ENCODE data around the gene MUCL3.

MUCL3 gene

GRCh38 chr6:30940361-30940986, at the start of gene MUCL3:
Gene MUCL3, plus strand, starts transcription at chr6:30940973. Its CDS starts 27 bp downstream, at chr6:30941000.
- TF ChIP-seq MAX (IDR thresholded peaks at IDR 0.05), result no peak

- TF ChIP-seq USF1 (IDR thresholded peaks at IDR 0.05) (no peak), NFIC (IDR thresholded peaks at IDR 0.05) (no peak), RAD21 (IDR thresholded peaks at IDR 0.05; ENCODE audit: low read depth) (no peak), TCF12 (IDR thresholded peaks at IDR 0.05; ENCODE audit: low read depth) (no peak)
Observed at GRCh38 chr6:30891450-30891723, 49.4 kb upstream of the MUCL3 start.

GRCh38 chr6:30891816-30892538, 48.8 kb upstream of the MUCL3 start:
- TF ChIP-seq MAX (IDR thresholded peaks at IDR 0.05), result no peak
- TF ChIP-seq YY1 (IDR thresholded peaks at IDR 0.05; ENCODE audit: low read depth), result no peak
- no peak for TF ChIP-seq TAF1 (IDR thresholded peaks at IDR 0.05; ENCODE audit: low read depth)
- TF ChIP-seq USF1 (IDR thresholded peaks at IDR 0.05), result no peak
- no peak for TF ChIP-seq FOXM1 (IDR thresholded peaks at IDR 0.05; ENCODE audit: borderline replicate concordance, low read depth)
- no peak for TF ChIP-seq CREB1 (IDR thresholded peaks at IDR 0.05; ENCODE audit: low read depth)
- TF ChIP-seq TCF12 (IDR thresholded peaks at IDR 0.05; ENCODE audit: low read depth), result no peak
- no peak for TF ChIP-seq REST (IDR thresholded peaks at IDR 0.05; ENCODE audit: low read depth)
- TF ChIP-seq EP300 (IDR thresholded peaks at IDR 0.05; ENCODE audit: borderline replicate concordance), result no peak
- no peak for TF ChIP-seq CEBPB (IDR thresholded peaks at IDR 0.05)
- no peak for TF ChIP-seq EGR1 (IDR thresholded peaks at IDR 0.05)
- no peak for TF ChIP-seq RAD21 (IDR thresholded peaks at IDR 0.05; ENCODE audit: low read depth)
- no peak for TF ChIP-seq TEAD4 (IDR thresholded peaks at IDR 0.05)
- no peak for TF ChIP-seq ZBTB7A (IDR thresholded peaks at IDR 0.05; ENCODE audit: low read depth)
- TF ChIP-seq NFIC (IDR thresholded peaks at IDR 0.05), result no peak

- TF ChIP-seq TCF12 (IDR thresholded peaks at IDR 0.05; ENCODE audit: low read depth) (no peak), ZBTB7A (IDR thresholded peaks at IDR 0.05; ENCODE audit: low read depth) (no peak), RAD21 (IDR thresholded peaks at IDR 0.05; ENCODE audit: low read depth) (no peak), EGR1 (IDR thresholded peaks at IDR 0.05) (no peak)
Observed at GRCh38 chr6:30893001-30893591, 47.7 kb upstream of the MUCL3 start.

- TF ChIP-seq TEAD4 (IDR thresholded peaks at IDR 0.05), result no peak
- no peak for TF ChIP-seq EP300 (IDR thresholded peaks at IDR 0.05; ENCODE audit: borderline replicate concordance)
- no peak for TF ChIP-seq CEBPB (IDR thresholded peaks at IDR 0.05)
Observed at GRCh38 chr6:30893666-30894065, 47.1 kb upstream of the MUCL3 start.

GRCh38 chr6:30894381-30894780, 46.4 kb upstream of the MUCL3 start:
- TF ChIP-seq TCF12 (IDR thresholded peaks at IDR 0.05; ENCODE audit: low read depth) (no peak), MAX (IDR thresholded peaks at IDR 0.05) (no peak), YY1 (IDR thresholded peaks at IDR 0.05; ENCODE audit: low read depth) (no peak), TEAD4 (IDR thresholded peaks at IDR 0.05) (no peak), FOXM1 (IDR thresholded peaks at IDR 0.05; ENCODE audit: borderline replicate concordance, low read depth) (no peak), REST (IDR thresholded peaks at IDR 0.05; ENCODE audit: low read depth) (no peak)

All from Ishikawa (cell line).